GM21360 (cell line): ENCODE measurements around the gene TMEM31.
A peak's percentile ranks its signal among the peaks of the same experiment; 100 is the strongest.

ENCODE experiments used
- ATAC-seq: cut with Tn5 transposase; IDR thresholded peaks from one replicate; pipeline ENCODE4 v1.9.1; 2021; ENCODE audit warnings: mild to moderate bottlenecking, moderate library complexity; ENCODE audit not compliant: unreplicated experiment

Gene TMEM31

GRCh38 chrX:103710609-103711008 is at the start of gene TMEM31:
Gene TMEM31 (plus strand): TSS chrX:103710909. CDS start chrX:103712259, 1,350 bp downstream.
- no peak for ATAC-seq

- ATAC-seq = no peak
These were observed 46.5 kb upstream of the TMEM31 start for GRCh38 chrX:103663981-103664762.

- ATAC-seq = no peak
These were observed 44.3 kb upstream of the TMEM31 start for GRCh38 chrX:103666202-103667107.

- ATAC-seq = no peak
These were observed 41.0 kb upstream of the TMEM31 start for GRCh38 chrX:103669745-103670144.

- no peak for ATAC-seq
These were observed 35.9 kb upstream of the TMEM31 start for GRCh38 chrX:103674531-103675454.

GRCh38 chrX:103678199-103678993 is 32.3 kb upstream of the TMEM31 start:
- ATAC-seq = no peak

GRCh38 chrX:103681443-103681842 is 29.3 kb upstream of the TMEM31 start:
- ATAC-seq = no peak

- ATAC-seq = no peak
These were observed 25.3 kb upstream of the TMEM31 start for GRCh38 chrX:103685396-103685795.

GRCh38 chrX:103686199-103687072 is 24.3 kb upstream of the TMEM31 start, which contains the start of gene MORF4L2:
Gene MORF4L2 (minus strand): TSS chrX:103686699. CDS start chrX:103677027, 9,672 bp downstream.
- ATAC-seq = peak; percentile 89

GRCh38 chrX:103687073-103687695 is 23.5 kb upstream of the TMEM31 start:
- peak; percentile 45 for ATAC-seq

- ATAC-seq = no peak
These were observed 23.0 kb upstream of the TMEM31 start for GRCh38 chrX:103687696-103688201.

GRCh38 chrX:103688946-103689345 is 21.8 kb upstream of the TMEM31 start:
- ATAC-seq = no peak

GRCh38 chrX:103691059-103691458 is 19.6 kb upstream of the TMEM31 start:
- ATAC-seq = no peak

GRCh38 chrX:103697687-103698086 is 13.0 kb upstream of the TMEM31 start:
- ATAC-seq = no peak

- ATAC-seq = no peak
These were observed 11.5 kb upstream of the TMEM31 start for GRCh38 chrX:103699243-103699642.

GRCh38 chrX:103704863-103705262 is 5.8 kb upstream of the TMEM31 start:
- ATAC-seq = no peak

GRCh38 chrX:103716962-103717361 is 6.3 kb downstream of the TMEM31 start:
- ATAC-seq = no peak

- no peak for ATAC-seq
These were observed 7.4 kb downstream of the TMEM31 start for GRCh38 chrX:103718120-103718519.
